HG03103 (cell line): Measurements from ENCODE around the gene OR2G6.
"Not testable (repeated sequence)": the region's sequence is repeated elsewhere in the genome, so short reads cannot be mapped to it uniquely, and the experiment has no call there.

Experiments
- ATAC-seq: cut with Tn5 transposase; IDR thresholded peaks from one replicate; pipeline ENCODE4 v1.9.1; 2021; ENCODE audit warnings: low read depth; ENCODE audit not compliant: unreplicated experiment

Gene OR2G6

DNA sequence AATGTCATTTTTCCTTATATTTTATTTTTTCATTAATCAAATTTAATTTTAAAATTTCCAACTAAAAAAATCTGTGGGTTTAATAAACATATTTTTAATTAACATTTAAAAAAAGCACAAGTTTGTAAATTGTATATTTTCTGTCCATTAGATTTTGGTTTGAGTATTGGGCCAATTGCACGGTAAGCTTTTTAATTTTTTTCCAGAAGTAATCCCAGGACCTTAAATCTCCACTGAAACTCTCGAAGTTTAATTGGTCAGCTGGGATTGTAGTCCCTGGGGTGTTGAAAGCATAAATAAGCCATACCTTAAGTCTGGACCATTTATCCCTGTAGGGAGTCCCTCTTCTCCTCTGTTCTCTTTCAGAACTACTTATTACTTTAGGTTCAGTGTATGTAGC lies at the start of gene OR2G6:
Gene OR2G6 (plus strand): TSS at position 301 of the 400 bp plus-strand sequence. CDS start 13,574 bp downstream, outside the sequence.
- ATAC-seq: not testable (repeated sequence)

DNA sequence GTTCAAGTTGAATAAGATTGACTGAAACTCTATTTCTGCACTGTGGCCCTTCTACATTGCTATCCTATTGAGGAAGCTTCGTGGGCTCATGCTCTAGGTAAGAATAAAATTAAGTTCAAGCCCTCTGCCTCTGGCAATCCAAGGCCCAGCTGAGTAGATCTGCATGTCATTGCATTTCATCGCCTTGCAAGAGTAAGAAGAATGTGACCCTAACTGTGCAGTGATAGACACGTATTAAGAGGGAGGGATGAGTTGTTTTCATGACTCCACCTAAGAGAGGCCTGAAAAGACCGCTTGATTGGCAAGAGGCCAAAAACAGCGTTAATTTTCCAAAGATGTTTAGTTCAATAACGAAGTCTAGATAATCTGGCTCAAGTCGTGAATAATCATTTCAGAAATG lies 48.8 kb upstream of the OR2G6 start:
- ATAC-seq: not testable (repeated sequence)

DNA sequence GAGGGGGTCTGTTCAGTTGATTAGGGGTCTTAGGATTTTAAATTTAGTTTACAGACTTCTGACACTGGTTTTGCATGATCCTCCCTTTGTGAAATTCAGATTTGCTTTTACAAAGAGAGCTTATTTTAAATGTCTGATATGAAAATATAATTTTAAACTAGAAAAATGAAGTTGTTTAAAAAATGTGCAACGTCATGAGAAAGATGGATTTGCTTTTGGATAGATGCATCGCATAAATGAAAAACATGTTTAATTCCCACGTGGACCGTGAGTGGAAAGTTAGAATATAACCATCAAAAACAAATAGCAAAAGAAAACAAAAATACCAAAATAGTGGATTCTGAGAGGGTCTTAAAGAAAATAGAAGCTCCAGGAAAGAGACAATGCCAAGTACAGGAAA lies 36.7 kb upstream of the OR2G6 start:
- no peak for ATAC-seq

DNA sequence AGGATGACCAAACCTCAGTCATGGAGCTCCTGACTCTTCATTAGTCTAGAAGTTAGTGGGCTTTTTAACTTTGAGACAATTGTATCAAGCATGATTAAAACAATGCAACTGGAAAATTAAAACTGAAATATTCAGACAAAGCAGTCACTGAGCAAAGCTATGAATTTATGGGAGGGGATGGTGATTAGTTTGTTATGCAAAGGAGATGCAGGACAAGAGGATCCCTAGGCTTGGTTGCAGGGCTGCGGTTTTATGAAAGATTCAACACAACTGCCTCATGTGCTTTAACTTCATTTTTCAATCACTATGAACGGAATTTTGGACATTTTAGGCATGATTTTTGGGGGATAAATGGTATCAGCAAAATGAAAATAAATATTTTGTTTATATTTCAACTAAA lies 35.8 kb upstream of the OR2G6 start:
- not testable (repeated sequence) for ATAC-seq

DNA sequence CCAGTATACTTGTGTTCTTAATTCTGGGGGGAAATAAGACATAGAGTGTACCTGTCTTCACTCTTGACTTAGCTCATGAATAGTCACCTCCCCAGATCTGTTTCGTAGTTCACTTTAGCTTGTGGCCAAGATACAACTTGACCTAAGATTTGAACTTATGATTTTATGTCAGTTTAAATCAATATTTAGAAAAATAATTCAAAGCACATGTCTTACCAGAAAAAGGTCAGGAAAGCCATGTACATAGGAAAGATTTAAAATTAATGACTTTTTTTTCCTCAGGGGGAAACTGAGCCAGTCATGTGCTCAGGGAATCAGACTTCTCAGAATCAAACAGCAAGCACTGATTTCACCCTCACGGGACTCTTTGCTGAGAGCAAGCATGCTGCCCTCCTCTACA lies 34.8 kb upstream of the OR2G6 start, which contains the start of gene OR2T3:
Gene OR2T3 (plus strand): TSS at position 301 of the 400 bp plus-strand sequence. CDS start 0 bp downstream, at position 301.
- not testable (repeated sequence) for ATAC-seq

DNA sequence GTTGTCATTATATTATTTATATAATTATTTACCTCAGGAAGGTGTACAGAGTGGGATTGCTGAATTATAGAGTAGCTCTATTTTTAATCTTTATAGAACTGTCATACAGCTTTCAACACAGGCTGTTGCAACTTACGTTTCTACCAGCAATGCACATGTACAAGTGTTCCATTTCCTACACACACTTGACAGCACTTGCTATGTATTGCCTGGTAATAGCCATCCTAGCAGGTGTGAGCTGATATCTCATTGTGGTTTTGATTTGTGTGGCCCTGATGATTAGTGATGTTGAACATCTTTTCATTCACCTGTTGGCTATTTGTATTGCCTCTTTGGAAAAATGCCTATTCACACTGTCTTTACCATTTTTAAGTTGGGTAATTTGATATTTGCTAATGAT lies 32.2 kb upstream of the OR2G6 start:
- not testable (repeated sequence) for ATAC-seq

DNA sequence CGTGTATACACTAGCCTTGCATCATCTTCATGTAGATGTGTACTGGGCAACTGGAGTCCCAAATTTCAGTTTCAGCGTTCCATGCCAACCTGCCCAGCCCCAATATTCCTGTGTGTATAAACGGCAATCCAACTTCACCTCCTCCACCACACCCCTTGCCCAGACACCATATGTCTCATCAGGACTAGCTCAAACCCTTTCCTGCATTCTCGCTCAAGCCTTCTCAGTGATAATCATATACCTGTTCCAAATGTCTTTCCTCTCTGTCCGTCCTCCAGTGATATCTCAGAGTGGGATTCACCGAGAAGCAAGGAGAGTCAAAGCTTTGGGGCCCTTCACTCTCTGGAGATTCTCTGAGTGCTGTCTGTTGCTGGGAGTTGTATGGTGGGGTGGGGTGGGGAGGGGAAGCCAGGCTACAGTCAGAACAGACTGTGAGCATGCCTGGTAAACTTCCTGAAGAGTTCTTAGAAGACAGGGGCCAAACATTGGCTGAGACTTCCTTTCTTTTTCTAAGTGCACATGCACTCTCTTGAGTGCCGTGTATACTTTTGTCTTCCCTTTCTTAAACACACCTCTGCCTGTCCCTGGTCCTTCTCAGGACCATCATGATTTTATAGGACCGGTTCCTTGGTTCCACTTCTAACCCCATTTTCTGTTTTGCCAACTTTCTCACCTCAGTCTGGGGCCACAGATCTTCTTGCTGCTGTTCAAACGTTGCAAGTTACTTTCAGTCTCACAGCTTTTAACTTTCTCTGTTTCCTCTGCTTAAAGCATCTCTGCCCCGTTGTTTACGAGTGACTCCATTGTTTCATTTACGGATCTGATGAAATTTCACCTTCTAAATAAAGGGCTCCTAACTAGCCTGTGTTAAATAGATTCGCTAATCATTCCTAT lies 25.9 kb upstream of the OR2G6 start:
- peak; percentile 91 for ATAC-seq

DNA sequence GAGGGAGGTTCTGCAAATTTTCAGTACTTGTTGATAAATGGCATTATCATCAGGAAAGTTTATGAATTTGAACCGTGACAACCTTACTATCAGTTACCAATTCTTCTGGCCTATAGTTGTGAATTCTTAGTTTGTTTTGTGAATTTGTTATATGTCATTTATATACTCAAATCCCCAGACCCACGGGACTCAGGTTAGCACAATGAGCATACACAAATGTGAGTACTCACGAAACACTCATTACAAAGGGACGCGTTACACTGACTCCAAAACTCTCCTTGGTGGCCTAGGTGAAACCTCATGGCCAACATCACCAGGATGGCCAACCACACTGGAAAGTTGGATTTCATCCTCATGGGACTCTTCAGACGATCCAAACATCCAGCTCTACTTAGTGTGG lies 19.6 kb upstream of the OR2G6 start, which contains the start of gene OR2T5:
Gene OR2T5 (plus strand): TSS at position 301 of the 400 bp plus-strand sequence. CDS start 0 bp downstream, at position 301.
- ATAC-seq: not testable (repeated sequence)

DNA sequence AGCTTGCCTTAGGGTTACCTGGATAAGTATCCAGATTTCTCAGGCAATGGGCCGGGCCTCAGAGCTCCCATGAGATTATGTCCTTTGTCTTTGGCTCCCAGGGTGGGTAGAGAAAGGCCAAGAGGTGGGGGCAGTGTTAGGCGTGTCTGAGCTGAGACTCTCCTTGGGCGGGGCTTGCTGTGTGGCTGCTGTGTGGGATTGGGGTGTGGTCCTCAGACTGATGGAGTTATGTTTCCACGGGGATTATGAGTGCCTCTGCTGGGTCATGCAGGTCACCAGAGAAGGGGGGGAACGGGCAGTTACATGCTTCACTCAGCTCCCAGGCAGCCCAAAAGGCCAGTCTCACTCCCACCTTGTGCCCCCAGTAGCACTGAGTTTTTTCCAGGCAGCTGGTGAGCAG lies 11.2 kb upstream of the OR2G6 start:
- not testable (repeated sequence) for ATAC-seq

DNA sequence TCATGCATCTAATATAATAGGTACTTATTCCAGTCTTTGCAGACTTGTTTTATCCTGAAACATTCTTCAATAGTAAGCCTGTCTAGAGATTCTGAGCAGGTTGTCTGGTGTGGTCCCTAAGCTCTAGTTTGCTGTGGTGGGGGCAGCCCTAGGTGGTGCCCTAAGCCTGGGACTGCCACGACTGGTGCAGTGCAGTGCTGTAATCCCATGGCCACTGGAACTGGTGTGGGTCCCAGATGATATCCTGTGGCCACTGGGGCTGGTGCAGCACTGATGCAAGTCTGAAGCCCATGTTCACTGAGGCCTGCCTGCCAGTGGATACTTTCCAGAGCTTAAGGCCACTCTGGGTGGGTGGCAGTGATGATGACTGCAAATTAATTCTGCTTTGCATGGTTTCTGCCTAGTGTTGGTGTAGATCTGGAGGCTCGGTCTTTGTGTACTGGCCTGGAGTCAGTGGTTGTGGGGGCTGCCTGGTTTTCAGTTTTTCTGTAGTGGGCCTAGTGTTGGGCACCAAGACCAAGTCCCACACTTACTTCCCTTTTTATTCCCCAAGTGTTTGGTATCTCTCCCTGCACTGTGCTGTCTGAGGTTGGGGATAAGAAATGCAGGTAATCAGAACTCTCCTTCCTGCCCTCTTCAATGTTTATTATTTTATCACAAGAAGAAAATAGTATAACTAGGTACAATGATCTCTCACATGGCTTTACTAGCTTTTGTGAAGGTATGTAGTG lies 7.4 kb upstream of the OR2G6 start:
- ATAC-seq: not testable (repeated sequence)

DNA sequence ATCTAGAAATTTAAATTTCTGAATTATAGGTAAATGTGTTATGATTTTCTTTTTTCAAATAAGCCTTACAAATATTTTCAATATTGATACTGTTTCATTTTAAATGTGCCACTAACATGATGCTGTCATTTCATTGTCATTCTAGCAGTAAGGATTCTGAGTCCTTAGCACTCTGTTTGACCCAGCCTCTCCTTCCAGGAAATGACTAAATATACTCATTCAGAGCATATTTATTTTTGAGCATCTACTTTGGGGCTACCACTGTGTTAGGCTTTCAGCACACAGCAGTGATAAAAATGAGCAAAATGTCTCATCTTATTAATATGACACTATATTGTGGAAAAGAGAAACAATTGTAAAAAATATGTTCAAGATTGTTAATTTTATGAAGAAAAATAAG lies 2.3 kb downstream of the OR2G6 start:
- ATAC-seq: not testable (repeated sequence)

DNA sequence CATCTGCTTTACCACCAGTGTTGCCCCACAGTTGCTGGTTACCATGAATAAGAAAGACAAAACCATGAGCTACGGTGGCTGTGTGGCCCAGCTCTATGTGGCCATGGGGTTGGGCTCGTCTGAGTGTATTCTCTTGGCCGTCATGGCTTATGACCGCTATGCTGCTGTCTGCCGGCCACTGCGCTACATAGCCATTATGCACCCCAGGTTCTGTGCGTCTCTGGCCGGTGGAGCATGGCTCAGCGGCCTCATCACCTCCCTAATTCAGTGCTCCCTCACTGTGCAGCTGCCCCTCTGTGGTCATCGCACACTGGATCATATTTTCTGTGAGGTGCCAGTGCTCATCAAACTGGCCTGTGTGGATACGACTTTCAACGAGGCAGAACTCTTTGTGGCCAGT lies 14.0 kb downstream of the OR2G6 start:
- no peak for ATAC-seq

DNA sequence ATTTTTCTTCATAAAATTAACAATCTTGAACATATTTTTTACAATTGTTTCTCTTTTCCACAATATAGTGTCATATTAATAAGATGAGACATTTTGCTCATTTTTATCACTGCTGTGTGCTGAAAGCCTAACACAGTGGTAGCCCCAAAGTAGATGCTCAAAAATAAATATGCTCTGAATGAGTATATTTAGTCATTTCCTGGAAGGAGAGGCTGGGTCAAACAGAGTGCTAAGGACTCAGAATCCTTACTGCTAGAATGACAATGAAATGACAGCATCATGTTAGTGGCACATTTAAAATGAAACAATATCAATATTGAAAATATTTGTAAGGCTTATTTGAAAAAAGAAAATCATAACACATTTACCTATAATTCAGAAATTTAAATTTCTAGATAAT lies 29.6 kb downstream of the OR2G6 start:
- not testable (repeated sequence) for ATAC-seq

DNA sequence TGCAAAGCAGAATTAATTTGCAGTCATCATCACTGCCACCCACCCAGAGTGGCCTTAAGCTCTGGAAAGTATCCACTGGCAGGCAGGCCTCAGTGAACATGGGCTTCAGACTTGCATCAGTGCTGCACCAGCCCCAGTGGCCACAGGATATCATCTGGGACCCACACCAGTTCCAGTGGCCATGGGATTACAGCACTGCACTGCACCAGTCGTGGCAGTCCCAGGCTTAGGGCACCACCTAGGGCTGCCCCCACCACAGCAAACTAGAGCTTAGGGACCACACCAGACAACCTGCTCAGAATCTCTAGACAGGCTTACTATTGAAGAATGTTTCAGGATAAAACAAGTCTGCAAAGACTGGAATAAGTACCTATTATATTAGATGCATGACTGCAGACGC lies 39.5 kb downstream of the OR2G6 start:
- not testable (repeated sequence) for ATAC-seq

DNA sequence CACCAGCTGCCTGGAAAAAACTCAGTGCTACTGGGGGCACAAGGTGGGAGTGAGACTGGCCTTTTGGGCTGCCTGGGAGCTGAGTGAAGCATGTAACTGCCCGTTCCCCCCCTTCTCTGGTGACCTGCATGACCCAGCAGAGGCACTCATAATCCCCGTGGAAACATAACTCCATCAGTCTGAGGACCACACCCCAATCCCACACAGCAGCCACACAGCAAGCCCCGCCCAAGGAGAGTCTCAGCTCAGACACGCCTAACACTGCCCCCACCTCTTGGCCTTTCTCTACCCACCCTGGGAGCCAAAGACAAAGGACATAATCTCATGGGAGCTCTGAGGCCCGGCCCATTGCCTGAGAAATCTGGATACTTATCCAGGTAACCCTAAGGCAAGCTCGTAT lies 43.2 kb downstream of the OR2G6 start:
- ATAC-seq: not testable (repeated sequence)

DNA sequence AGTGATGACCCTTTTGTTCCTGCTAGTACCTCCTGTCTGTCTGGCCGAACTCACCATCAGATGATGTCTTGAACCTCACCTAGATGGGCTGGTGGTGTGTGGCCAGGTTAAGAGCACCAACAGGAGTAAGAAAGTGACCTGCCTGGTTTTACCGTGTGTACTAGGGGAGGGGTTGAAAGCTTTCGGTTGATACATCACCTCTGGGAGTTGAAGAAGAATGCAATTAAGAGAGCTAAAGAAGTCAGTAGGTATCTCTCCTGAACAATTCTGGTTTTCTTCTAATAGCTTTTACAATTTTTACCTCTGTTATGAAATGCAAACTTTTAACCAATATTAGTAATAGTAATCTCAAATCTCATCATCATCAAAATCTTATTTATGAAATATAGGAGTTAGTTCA lies 54.8 kb downstream of the OR2G6 start, which contains the start of gene OR2T29:
Gene OR2T29 (minus strand): TSS at position 101 of the 400 bp plus-strand sequence. CDS start 3,281 bp downstream, outside the sequence.
- not testable (repeated sequence) for ATAC-seq

DNA sequence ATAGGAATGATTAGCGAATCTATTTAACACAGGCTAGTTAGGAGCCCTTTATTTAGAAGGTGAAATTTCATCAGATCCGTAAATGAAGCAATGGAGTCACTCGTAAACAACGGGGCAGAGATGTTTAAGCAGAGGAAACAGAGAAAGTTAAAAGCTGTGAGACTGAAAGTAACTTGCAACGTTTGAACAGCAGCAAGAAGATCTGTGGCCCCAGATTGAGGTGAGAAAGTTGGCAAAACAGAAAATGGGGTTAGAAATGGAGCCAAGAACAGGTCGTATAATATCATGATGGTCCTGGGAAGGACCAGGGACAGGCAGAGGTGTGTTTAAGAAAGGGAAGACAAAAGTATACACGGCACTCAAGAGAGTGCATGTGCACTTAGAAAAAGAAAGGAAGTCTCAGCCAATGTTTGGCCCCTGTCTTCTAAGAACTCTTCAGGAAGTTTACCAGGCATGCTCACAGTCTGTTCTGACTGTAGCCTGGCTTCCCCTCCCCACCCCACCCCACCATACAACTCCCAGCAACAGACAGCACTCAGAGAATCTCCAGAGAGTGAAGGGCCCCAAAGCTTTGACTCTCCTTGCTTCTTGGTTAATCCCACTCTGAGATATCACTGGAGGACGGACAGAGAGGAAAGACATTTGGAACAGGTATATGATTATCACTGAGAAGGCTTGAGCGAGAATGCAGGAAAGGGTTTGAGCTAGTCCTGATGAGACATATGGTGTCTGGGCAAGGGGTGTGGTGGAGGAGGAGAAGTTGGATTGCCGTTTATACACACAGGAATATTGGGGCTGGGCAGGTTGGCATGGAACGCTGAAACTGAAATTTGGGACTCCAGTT lies 57.9 kb downstream of the OR2G6 start:
- ATAC-seq: peak; percentile 69

DNA sequence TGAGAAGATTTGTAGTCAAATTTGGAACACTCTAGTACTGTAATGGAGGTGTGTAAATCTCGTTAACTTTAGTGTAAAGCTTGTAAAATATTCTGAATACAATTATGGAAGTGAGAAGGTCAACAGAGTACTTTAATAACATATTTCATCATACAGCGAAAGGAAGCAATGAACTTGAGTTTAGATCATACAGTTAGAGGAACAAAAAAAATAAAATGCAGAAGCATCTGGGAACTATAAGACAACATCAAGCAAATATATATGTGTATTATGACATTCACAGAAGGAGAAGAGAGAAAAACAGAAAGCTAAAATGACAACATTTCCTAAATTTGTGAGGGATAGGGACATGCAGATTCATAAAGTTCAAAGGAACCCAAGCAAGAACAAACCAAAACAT lies 61.2 kb downstream of the OR2G6 start:
- ATAC-seq: not testable (repeated sequence)

DNA sequence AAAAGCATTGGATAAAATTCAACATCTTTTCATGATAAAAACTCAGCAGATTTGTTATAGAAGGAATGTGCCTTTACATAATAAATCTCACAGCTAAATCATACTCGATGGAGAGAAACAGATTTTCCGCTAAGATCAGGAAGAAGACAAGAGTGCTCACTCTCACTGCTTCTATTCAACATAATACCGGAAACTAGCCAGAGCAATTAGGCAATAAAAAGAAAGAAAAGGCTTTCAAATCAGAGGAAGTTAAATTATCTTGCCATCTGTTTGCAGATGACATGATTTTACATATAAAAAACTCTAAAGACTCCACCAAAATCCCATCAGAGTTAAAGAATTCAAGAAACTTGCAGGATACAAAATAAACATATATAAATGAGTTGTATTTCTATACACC lies 62.9 kb downstream of the OR2G6 start:
- not testable (repeated sequence) for ATAC-seq

DNA sequence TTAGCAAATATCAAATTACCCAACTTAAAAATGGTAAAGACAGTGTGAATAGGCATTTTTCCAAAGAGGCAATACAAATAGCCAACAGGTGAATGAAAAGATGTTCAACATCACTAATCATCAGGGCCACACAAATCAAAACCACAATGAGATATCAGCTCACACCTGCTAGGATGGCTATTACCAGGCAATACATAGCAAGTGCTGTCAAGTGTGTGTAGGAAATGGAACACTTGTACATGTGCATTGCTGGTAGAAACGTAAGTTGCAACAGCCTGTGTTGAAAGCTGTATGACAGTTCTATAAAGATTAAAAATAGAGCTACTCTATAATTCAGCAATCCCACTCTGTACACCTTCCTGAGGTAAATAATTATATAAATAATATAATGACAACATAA lies 64.2 kb downstream of the OR2G6 start:
- ATAC-seq: peak; percentile 59
